GM12878 (cell line): ENCODE results near the gene TM6SF1. TPM values are rescaled to one million over a fixed set of nuclear protein-coding genes. Genes with fewer than 3 reads are reported as not detected.

ENCODE experiments used
- BHLHE40 ChIP-seq, 2 experiments: fragments of 450-650 bp in 1 of 2; IDR thresholded peaks; 2 replicates each; pipeline ENCODE4 v1.6.1; 2011 to 2017; ENCODE audit warnings: low read depth in 2 of 2, borderline replicate concordance in 1 of 2, improper control_type of control experiment in 1 of 2, low read length in 1 of 2, mild to moderate bottlenecking in 1 of 2
- CBX3 ChIP-seq: fragments of 200-600 bp; sonication (generic); IDR thresholded peaks from 2 replicates; pipeline ENCODE4 v1.6.1; 2016; ENCODE audit warnings: low read depth, borderline replicate concordance
- HCFC1 ChIP-seq: fragments of 150-350 bp; IDR thresholded peaks from 2 replicates; pipeline ENCODE4 v1.6.1; 2014; ENCODE audit warnings: low read length
- HDAC6 ChIP-seq: fragments of 200-600 bp; sonication (generic); IDR thresholded peaks from one replicate; pipeline ENCODE4 v1.8.0; 2017; ENCODE audit warnings: antibody characterized with exemption; ENCODE audit not compliant: unreplicated experiment
- KDM1A ChIP-seq: fragments of 200-600 bp; sonication (generic); IDR thresholded peaks from 2 replicates; pipeline ENCODE4 v1.6.1; 2016; ENCODE audit warnings: borderline replicate concordance
- KLF5 ChIP-seq: fragments of 450-650 bp; IDR thresholded peaks from 2 replicates; pipeline ENCODE4 v1.6.1; 2014; ENCODE audit warnings: mild to moderate bottlenecking; ENCODE audit not compliant: partially characterized antibody
- MYB ChIP-seq: fragments of 150-350 bp; IDR thresholded peaks from 2 replicates; pipeline ENCODE4 v1.6.1; 2014; ENCODE audit warnings: mild to moderate bottlenecking, low read depth, low read length, borderline replicate concordance
- NBN ChIP-seq: fragments of 450-650 bp; IDR thresholded peaks from 2 replicates; pipeline ENCODE4 v1.6.1; 2016
- NR2F1 ChIP-seq: fragments of 450-650 bp; conservative IDR thresholded peaks from 2 replicates; pipeline ENCODE4 v1.6.1; 2017; ENCODE audit warnings: mild to moderate bottlenecking
- RAD21 ChIP-seq: IDR thresholded peaks from 2 replicates; pipeline ENCODE4 v1.6.1; 2011; ENCODE audit warnings: mild to moderate bottlenecking, low read depth, low read length, moderate library complexity; ENCODE audit not compliant: insufficient read depth
- RUNX3 ChIP-seq: IDR thresholded peaks from 2 replicates; pipeline ENCODE4 v1.6.1; 2012; ENCODE audit warnings: low read length, inconsistent platforms
- SUPT20H ChIP-seq: IDR thresholded peaks from 2 replicates; pipeline ENCODE4 v1.6.1; 2011; ENCODE audit warnings: low read depth, mild to moderate bottlenecking, low read length, moderate library complexity, borderline replicate concordance; ENCODE audit not compliant: control insufficient read depth
- TCF3 ChIP-seq: IDR thresholded peaks from 2 replicates; pipeline ENCODE4 v1.6.1; 2012; ENCODE audit warnings: low read depth, mild to moderate bottlenecking, low read length, borderline replicate concordance; ENCODE audit not compliant: insufficient read depth
- ZNF217 ChIP-seq: fragments of 450-650 bp; IDR thresholded peaks from 2 replicates; pipeline ENCODE4 v1.6.1; 2017; ENCODE audit warnings: antibody characterized with exemption, mild to moderate bottlenecking
- polyA plus RNA-seq, 11 experiments: library from polyadenylated mRNA; depleted of rRNA in 4 of 11; unstranded in 6 of 11; stranded (reverse) in 5 of 11; fragments of >200 nt; fragmentation: Nextera tagmentation in 4 of 11; fragmentation: Illumina TruSeq in 1 of 11; extraction: Ambion mirVana in 4 of 11; extraction: Trizol in 1 of 11; gene quantifications; 1 replicate in 1 of 11; 2 replicates in 10 of 11; pipeline versions ENCODE4 v1.2.1 to v1.2.3, GENCODE V29; 2011 to 2016; ENCODE audit warnings: inconsistent platforms in 2 of 11, missing spikeins in 2 of 11, low read depth in 1 of 11
- total RNA-seq, 4 experiments: library from RNA; depleted of rRNA in 3 of 4; stranded (reverse); fragments of >200 nt in 3 of 4; fragmentation: Illumina TruSeq in 1 of 4; extraction: Trizol in 1 of 4; gene quantifications; 2 replicates each; pipeline versions ENCODE4 v1.2.1 to v1.2.3, GENCODE V29; 2013 to 2021
- TF ChIP-seq, protein P1 (sequence below): fragments of 450-650 bp; IDR thresholded peaks from 2 replicates; pipeline ENCODE4 v1.6.1; 2017; ENCODE audit warnings: mild to moderate bottlenecking
- TF ChIP-seq, protein P2 (sequence below): fragments of 450-650 bp; formaldehyde crosslinking; IDR thresholded peaks from 2 replicates; pipeline ENCODE4 v1.4.0; 2022; ENCODE audit warnings: mild to moderate bottlenecking, moderate library complexity
- TF ChIP-seq, protein P3 (sequence below): fragments of 450-650 bp; IDR thresholded peaks from 2 replicates; pipeline ENCODE4 v1.6.1; 2018; ENCODE audit warnings: borderline replicate concordance, mild to moderate bottlenecking; ENCODE audit not compliant: partially characterized antibody
- TF ChIP-seq, protein P4 (sequence below): fragments of 450-650 bp; formaldehyde crosslinking; IDR thresholded peaks from 2 replicates; pipeline ENCODE4 v1.5.0; 2022; ENCODE audit warnings: mild to moderate bottlenecking, missing genetic modification characterization

The TM6SF1 gene
- total and polyA plus RNA-seq, 10 of the 15 experiments (the other 5 are each of a cell fraction or from before 2014, with no cell fraction given), result 0.56 to 2.7 (median 1.2) TPM

DNA sequence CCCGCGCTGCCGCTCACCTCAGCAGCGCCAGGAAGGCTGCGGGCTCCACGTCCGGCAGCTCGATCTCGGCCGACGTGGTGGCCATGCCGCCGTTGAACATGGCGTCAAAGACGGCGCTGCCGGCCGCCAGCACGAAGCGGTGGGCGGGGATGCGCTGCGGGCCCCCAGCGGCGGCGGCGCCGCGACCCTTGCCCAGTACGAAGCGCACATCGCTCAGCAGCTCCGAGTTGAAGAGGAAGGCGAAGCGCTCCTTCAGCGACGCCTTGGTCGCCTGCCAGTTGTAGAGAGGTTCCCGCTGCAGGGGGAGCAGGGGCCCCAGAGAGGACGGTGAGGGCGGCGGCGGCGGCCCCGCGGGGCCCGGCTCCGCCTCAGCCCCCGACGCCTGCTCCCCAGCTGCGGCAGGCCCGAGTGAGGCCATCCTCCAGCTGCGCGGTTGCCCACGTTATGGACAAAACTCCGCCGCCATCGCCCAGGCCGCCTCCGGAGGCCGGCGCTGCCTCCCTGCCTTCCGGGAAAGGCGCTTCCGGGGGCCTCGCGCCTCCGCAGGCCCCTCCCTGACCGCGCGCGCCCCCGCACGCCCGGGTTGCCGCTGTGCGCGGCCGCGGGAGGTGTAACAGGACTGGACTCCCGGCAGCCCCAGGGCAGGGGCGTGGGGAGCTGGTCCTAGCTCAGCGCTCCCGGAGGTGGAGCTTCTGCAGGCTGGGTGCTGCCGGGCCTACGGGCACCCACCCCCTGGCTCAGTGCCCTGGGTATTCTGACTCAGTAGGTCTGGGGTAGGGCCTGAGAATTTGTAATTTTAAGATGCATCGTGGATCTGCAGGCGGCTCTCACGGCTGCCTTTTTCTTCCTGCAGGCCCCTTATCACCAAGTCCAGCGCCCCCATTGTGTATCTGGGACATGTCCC, 40.5 kb upstream of the TM6SF1 start, which contains the start of gene BTBD1 (continued):
- TF ChIP-seq, protein P1, sequence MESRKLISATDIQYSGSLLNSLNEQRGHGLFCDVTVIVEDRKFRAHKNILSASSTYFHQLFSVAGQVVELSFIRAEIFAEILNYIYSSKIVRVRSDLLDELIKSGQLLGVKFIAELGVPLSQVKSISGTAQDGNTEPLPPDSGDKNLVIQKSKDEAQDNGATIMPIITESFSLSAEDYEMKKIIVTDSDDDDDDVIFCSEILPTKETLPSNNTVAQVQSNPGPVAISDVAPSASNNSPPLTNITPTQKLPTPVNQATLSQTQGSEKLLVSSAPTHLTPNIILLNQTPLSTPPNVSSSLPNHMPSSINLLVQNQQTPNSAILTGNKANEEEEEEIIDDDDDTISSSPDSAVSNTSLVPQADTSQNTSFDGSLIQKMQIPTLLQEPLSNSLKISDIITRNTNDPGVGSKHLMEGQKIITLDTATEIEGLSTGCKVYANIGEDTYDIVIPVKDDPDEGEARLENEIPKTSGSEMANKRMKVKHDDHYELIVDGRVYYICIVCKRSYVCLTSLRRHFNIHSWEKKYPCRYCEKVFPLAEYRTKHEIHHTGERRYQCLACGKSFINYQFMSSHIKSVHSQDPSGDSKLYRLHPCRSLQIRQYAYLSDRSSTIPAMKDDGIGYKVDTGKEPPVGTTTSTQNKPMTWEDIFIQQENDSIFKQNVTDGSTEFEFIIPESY, result no peak
- TF ChIP-seq NBN, result no peak
- TF ChIP-seq MYB, result no peak
- TF ChIP-seq RAD21, result 0 out of 2 replicates have a peak, but pooled peaks have one; percentile 4
- TF ChIP-seq, protein P2, sequence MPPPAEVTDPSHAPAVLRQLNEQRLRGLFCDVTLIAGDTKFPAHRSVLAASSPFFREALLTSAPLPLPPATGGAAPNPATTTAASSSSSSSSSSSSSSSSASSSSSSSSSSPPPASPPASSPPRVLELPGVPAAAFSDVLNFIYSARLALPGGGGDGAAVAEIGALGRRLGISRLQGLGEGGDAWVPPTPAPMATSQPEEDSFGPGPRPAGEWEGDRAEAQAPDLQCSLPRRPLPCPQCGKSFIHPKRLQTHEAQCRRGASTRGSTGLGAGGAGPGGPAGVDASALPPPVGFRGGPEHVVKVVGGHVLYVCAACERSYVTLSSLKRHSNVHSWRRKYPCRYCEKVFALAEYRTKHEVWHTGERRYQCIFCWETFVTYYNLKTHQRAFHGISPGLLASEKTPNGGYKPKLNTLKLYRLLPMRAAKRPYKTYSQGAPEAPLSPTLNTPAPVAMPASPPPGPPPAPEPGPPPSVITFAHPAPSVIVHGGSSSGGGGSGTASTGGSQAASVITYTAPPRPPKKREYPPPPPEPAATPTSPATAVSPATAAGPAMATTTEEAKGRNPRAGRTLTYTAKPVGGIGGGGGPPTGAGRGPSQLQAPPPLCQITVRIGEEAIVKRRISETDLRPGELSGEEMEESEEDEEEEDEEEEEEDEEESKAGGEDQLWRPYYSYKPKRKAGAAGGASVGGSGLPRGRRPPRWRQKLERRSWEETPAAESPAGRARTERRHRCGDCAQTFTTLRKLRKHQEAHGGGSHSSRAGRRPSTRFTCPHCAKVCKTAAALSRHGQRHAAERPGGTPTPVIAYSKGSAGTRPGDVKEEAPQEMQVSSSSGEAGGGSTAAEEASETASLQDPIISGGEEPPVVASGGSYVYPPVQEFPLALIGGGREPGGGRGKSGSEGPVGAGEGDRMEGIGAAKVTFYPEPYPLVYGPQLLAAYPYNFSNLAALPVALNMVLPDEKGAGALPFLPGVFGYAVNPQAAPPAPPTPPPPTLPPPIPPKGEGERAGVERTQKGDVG (CRISPR knock-in tag), result no peak
- TF ChIP-seq RUNX3, result peak; percentile 62
- 0 out of 2 replicates have a peak, but pooled peaks have one; percentile 52 for TF ChIP-seq TCF3
- peak in 1 of 2 experiments; percentile 80; a peak in 2 of 4 replicates for TF ChIP-seq BHLHE40 (IDR thresholded peaks at IDR 0.05; ENCODE audit: borderline replicate concordance in 1 of 2, low read depth in 2 of 2, low read length in 1 of 2)
- TF ChIP-seq, protein P3, sequence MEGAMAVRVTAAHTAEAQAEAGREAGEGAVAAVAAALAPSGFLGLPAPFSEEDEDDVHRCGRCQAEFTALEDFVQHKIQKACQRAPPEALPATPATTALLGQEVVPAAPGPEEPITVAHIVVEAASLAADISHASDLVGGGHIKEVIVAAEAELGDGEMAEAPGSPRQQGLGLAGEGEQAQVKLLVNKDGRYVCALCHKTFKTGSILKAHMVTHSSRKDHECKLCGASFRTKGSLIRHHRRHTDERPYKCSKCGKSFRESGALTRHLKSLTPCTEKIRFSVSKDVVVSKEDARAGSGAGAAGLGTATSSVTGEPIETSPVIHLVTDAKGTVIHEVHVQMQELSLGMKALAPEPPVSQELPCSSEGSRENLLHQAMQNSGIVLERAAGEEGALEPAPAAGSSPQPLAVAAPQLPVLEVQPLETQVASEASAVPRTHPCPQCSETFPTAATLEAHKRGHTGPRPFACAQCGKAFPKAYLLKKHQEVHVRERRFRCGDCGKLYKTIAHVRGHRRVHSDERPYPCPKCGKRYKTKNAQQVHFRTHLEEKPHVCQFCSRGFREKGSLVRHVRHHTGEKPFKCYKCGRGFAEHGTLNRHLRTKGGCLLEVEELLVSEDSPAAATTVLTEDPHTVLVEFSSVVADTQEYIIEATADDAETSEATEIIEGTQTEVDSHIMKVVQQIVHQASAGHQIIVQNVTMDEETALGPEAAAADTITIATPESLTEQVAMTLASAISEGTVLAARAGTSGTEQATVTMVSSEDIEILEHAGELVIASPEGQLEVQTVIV, result no peak
- no peak for TF ChIP-seq CBX3
- TF ChIP-seq SUPT20H, result no peak
- TF ChIP-seq ZNF217, result no peak
- no peak for TF ChIP-seq KLF5
- TF ChIP-seq, protein P4, sequence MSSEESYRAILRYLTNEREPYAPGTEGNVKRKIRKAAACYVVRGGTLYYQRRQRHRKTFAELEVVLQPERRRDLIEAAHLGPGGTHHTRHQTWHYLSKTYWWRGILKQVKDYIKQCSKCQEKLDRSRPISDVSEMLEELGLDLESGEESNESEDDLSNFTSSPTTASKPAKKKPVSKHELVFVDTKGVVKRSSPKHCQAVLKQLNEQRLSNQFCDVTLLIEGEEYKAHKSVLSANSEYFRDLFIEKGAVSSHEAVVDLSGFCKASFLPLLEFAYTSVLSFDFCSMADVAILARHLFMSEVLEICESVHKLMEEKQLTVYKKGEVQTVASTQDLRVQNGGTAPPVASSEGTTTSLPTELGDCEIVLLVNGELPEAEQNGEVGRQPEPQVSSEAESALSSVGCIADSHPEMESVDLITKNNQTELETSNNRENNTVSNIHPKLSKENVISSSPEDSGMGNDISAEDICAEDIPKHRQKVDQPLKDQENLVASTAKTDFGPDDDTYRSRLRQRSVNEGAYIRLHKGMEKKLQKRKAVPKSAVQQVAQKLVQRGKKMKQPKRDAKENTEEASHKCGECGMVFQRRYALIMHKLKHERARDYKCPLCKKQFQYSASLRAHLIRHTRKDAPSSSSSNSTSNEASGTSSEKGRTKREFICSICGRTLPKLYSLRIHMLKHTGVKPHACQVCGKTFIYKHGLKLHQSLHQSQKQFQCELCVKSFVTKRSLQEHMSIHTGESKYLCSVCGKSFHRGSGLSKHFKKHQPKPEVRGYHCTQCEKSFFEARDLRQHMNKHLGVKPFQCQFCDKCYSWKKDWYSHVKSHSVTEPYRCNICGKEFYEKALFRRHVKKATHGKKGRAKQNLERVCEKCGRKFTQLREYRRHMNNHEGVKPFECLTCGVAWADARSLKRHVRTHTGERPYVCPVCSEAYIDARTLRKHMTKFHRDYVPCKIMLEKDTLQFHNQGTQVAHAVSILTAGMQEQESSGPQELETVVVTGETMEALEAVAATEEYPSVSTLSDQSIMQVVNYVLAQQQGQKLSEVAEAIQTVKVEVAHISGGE (CRISPR knock-in tag), result peak; percentile 55
- TF ChIP-seq HDAC6, result peak; percentile 33
- TF ChIP-seq HCFC1, result peak; percentile 54
- TF ChIP-seq NR2F1, result 0 out of 2 replicates have a peak, but pooled peaks have one; percentile 25
- TF ChIP-seq KDM1A, result no peak
